Measurements from ENCODE around the gene CDCA3.
A peak's percentile ranks its signal among the peaks of the same experiment; 100 is the strongest.
"Not testable (repeated sequence)": the region's sequence is repeated elsewhere in the genome, so short reads cannot be mapped to it uniquely, and the experiment has no call there.

The CDCA3 gene

GRCh38 chr12:6883252-6883651 is 32.2 kb upstream of the CDCA3 start:
- no peaks in the 10 kb centered on the region for H3K4me1 ChIP-seq (ENCODE audit: low read length)

GRCh38 chr12:6879824-6880223 is 28.7 kb upstream of the CDCA3 start:
- H3K9me2 ChIP-seq (replicated peaks; ENCODE audit: insufficient read depth, low read length); H3K9ac ChIP-seq (ENCODE audit: low read length); H3K27me3 ChIP-seq (replicated peaks; ENCODE audit: insufficient read depth, low read length); H3K4me1 ChIP-seq (ENCODE audit: low read length); H3K79me2 ChIP-seq (ENCODE audit: low read length); H3K9me3 ChIP-seq (replicated peaks; ENCODE audit: insufficient read depth, low read length); H3F3A ChIP-seq (ENCODE audit: insufficient read depth, low read length); DNase-seq; H3K4me2 ChIP-seq (ENCODE audit: low read depth, low read length); H4K20me1 ChIP-seq (ENCODE audit: insufficient read depth, low read length); H2AFZ ChIP-seq (ENCODE audit: low read length); H3K4me3 ChIP-seq (ENCODE audit: low read length); H3K36me3 ChIP-seq (replicated peaks; ENCODE audit: insufficient read depth, low read length); H3K27ac ChIP-seq (ENCODE audit: low read length): not testable (repeated sequence)

More at GRCh38 chr12:6883252-6883651, 32.2 kb upstream of the CDCA3 start:
- Histone ChIP-seq H3K27ac (ENCODE audit: low read length) (no peak overlapping the region), H3F3A (ENCODE audit: insufficient read depth, low read length) (no peaks in the 10 kb centered on the region), H4K20me1 (ENCODE audit: insufficient read depth, low read length) (no peaks in the 10 kb centered on the region), H3K4me2 (ENCODE audit: low read depth, low read length) (no peak overlapping the region), H3K79me2 (ENCODE audit: low read length) (no peaks in the 10 kb centered on the region), H2AFZ (ENCODE audit: low read length) (no peak overlapping the region), H3K9ac (ENCODE audit: low read length) (no peak overlapping the region), H3K36me3 (replicated peaks; ENCODE audit: insufficient read depth, low read length) (no peaks in the 10 kb centered on the region), H3K9me3 (replicated peaks; ENCODE audit: insufficient read depth, low read length) (no peaks in the 10 kb centered on the region), H3K27me3 (replicated peaks; ENCODE audit: insufficient read depth, low read length) (no peaks in the 10 kb centered on the region), H3K9me2 (replicated peaks; ENCODE audit: insufficient read depth, low read length) (no peaks in the 10 kb centered on the region), H3K4me3 (ENCODE audit: low read length) (no peak overlapping the region)
- TF ChIP-seq EZH2 (optimal IDR thresholded peaks at IDR 0.05; ENCODE audit: low read depth, low read length) (no peak), CTCF (IDR thresholded peaks at IDR 0.05; ENCODE audit: low read length) (no peak), EZH2phosphoT487 (IDR thresholded peaks at IDR 0.05; ENCODE audit: low read length) (no peak)
- no peak for DNase-seq

- Histone ChIP-seq H3K79me2 (ENCODE audit: low read length) (peaks cover 33% of the 10 kb centered on the region), H4K20me1 (ENCODE audit: insufficient read depth, low read length) (peaks cover 14% of the 10 kb centered on the region), H3F3A (ENCODE audit: insufficient read depth, low read length) (peaks cover 37% of the 10 kb centered on the region), H2AFZ (ENCODE audit: low read length) (peak overlapping the region; percentile 75), H3K4me1 (ENCODE audit: low read length) (peaks cover 28% of the 10 kb centered on the region), H3K4me2 (ENCODE audit: low read depth, low read length) (peak overlapping the region; percentile 90), H3K4me3 (ENCODE audit: low read length) (peak overlapping the region; percentile 94), H3K9ac (ENCODE audit: low read length) (peak overlapping the region; percentile 30; the same call in 1 of the 2 replicates)
- not testable (repeated sequence) for H3K27me3 ChIP-seq (replicated peaks; ENCODE audit: insufficient read depth, low read length); H3K36me3 ChIP-seq (replicated peaks; ENCODE audit: insufficient read depth, low read length); H3K9me3 ChIP-seq (replicated peaks; ENCODE audit: insufficient read depth, low read length); DNase-seq; H3K9me2 ChIP-seq (replicated peaks; ENCODE audit: insufficient read depth, low read length); H3K27ac ChIP-seq (ENCODE audit: low read length)
Observed at GRCh38 chr12:6874015-6874368, 22.9 kb upstream of the CDCA3 start.

- no peaks in the 10 kb centered on the region for H3K9me2 ChIP-seq (replicated peaks; ENCODE audit: insufficient read depth, low read length)
- H3K36me3 ChIP-seq (replicated peaks; ENCODE audit: insufficient read depth, low read length) = peaks cover 4% of the 10 kb centered on the region
- H3K27me3 ChIP-seq (replicated peaks; ENCODE audit: insufficient read depth, low read length) = no peaks in the 10 kb centered on the region
- peaks cover 31% of the 10 kb centered on the region for H3K4me1 ChIP-seq (ENCODE audit: low read length)
- peak within 1 kb of the TSS; percentile 86 for H3K9ac ChIP-seq (ENCODE audit: low read length)
- H3K79me2 ChIP-seq (ENCODE audit: low read length) = peaks cover 39% of the 10 kb centered on the region
- TF ChIP-seq CTCF (IDR thresholded peaks at IDR 0.05; ENCODE audit: low read length) (no peak), EZH2phosphoT487 (IDR thresholded peaks at IDR 0.05; ENCODE audit: low read length) (no peak), EZH2 (optimal IDR thresholded peaks at IDR 0.05; ENCODE audit: low read depth, low read length) (no peak)
- H3K4me2 ChIP-seq (ENCODE audit: low read depth, low read length) = peak within 1 kb of the TSS; percentile 99
- H3K27ac ChIP-seq (ENCODE audit: low read length) = peak within 1 kb of the TSS; percentile 39; the same call in 1 of the 2 replicates
- peak; percentile 98 for DNase-seq
- peaks cover 43% of the 10 kb centered on the region for H3F3A ChIP-seq (ENCODE audit: insufficient read depth, low read length)
- H2AFZ ChIP-seq (ENCODE audit: low read length) = peak within 1 kb of the TSS; percentile 77
- peaks cover 18% of the 10 kb centered on the region for H4K20me1 ChIP-seq (ENCODE audit: insufficient read depth, low read length)
- no peaks in the 10 kb centered on the region for H3K9me3 ChIP-seq (replicated peaks; ENCODE audit: insufficient read depth, low read length)
- H3K4me3 ChIP-seq (ENCODE audit: low read length) = peak within 1 kb of the TSS; percentile 94
Observed at GRCh38 chr12:6873094-6874014, 22.3 kb upstream of the CDCA3 start, which contains the start of gene SPSB2. SPSB2 (minus strand) TSS chr12:6873303; CDS start chr12:6872901, 402 bp downstream.

All from MM.1S (cell line).